CD14-positive monocyte (primary cell): ENCODE results near the gene CNTN5. TPM values are rescaled to one million over a fixed set of nuclear protein-coding genes. Genes with fewer than 3 reads are reported as not detected.

ENCODE experiments used
- DNase-seq, 3 donors: peaks; one replicate each; pipeline ENCODE4 v3.0.0-alpha.2; 2011 to 2022
- H2AFZ ChIP-seq: 2 replicates; pipeline ENCODE4 v1.6.0; 2012; ENCODE audit warnings: mild to moderate bottlenecking, low read depth, low read length, inconsistent platforms; ENCODE audit not compliant: insufficient read depth, poor library complexity, severe bottlenecking
- H3K27ac ChIP-seq, 2 donors: 1 replicate in 1 of 2; 2 replicates in 1 of 2; pipeline ENCODE4 v1.5.1; 2012 to 2013; ENCODE audit warnings: low read length in 2 of 2, control low read depth in 1 of 2, inconsistent platforms in 1 of 2, low read depth in 1 of 2, mild to moderate bottlenecking in 1 of 2
- H3K27me3 ChIP-seq, 2 donors: one replicate each; pipeline versions ENCODE4 v1.6.0 to v1.6.1; 2011 to 2013; ENCODE audit warnings: low read length in 2 of 2; ENCODE audit not compliant: control insufficient read depth in 2 of 2, insufficient read depth in 2 of 2
- H3K36me3 ChIP-seq, 2 donors: replicated peaks in 1 of 2; 1 replicate in 1 of 2; 2 replicates in 1 of 2; pipeline versions ENCODE4 v1.5.1 to v1.6.1; 2012 to 2013; ENCODE audit warnings: low read length in 2 of 2, control low read depth in 1 of 2, inconsistent platforms in 1 of 2, mild to moderate bottlenecking in 1 of 2; ENCODE audit not compliant: insufficient read depth in 2 of 2, control insufficient read depth in 1 of 2
- H3K4me1 ChIP-seq, 2 donors: 1 replicate in 1 of 2; 2 replicates in 1 of 2; pipeline versions ENCODE4 v1.5.1 to v1.6.1; 2012 to 2013; ENCODE audit warnings: low read length in 2 of 2, control low read depth in 1 of 2, inconsistent platforms in 1 of 2, mild to moderate bottlenecking in 1 of 2, moderate library complexity in 1 of 2; ENCODE audit not compliant: insufficient read depth in 2 of 2, control insufficient read depth in 1 of 2
- H3K4me2 ChIP-seq: replicated peaks from 2 replicates; pipeline ENCODE3; 2012; ENCODE audit warnings: low read length, moderate library complexity, mild to moderate bottlenecking; ENCODE audit not compliant: poor library complexity, severe bottlenecking; ENCODE audit errors: extremely low read depth
- H3K4me3 ChIP-seq, 3 experiments: fragments of 200-600 bp in 1 of 3; sonication (generic) in 1 of 3; replicated peaks in 1 of 3; 1 replicate in 2 of 3; 2 replicates in 1 of 3; pipeline ENCODE4 v1.5.1; 2011 to 2013; ENCODE audit warnings: low read length in 3 of 3, mild to moderate bottlenecking in 3 of 3, control low read depth in 2 of 3, low read depth in 2 of 3, inconsistent platforms in 1 of 3, moderate library complexity in 1 of 3
- H3K79me2 ChIP-seq: 2 replicates; pipeline ENCODE4 v1.6.0; 2012; ENCODE audit warnings: mild to moderate bottlenecking, control low read depth, inconsistent platforms, low read length, moderate library complexity; ENCODE audit not compliant: insufficient read depth
- H3K9ac ChIP-seq: 2 replicates; pipeline ENCODE4 v1.6.0; 2017; ENCODE audit warnings: low read length, mild to moderate bottlenecking; ENCODE audit not compliant: insufficient read depth, poor library complexity, severe bottlenecking
- H3K9me3 ChIP-seq, 2 donors: replicated peaks in 1 of 2; 1 replicate in 1 of 2; 2 replicates in 1 of 2; pipeline versions ENCODE4 v1.5.1 to v1.6.1; 2012 to 2013; ENCODE audit warnings: low read length in 2 of 2, control low read depth in 1 of 2; ENCODE audit not compliant: control insufficient read depth in 1 of 2, insufficient read depth in 1 of 2
- H4K20me1 ChIP-seq: 2 replicates; pipeline ENCODE4 v1.6.0; 2012; ENCODE audit warnings: mild to moderate bottlenecking, low read length, control low read depth, moderate library complexity; ENCODE audit not compliant: insufficient read depth
- H3K27ac Mint-ChIP-seq, 7 donors: one replicate each; pipeline ENCODE4 v1.8.0; 2020; ENCODE audit warnings: mild to moderate bottlenecking in 7 of 7, mixed read lengths in 7 of 7, moderate library complexity in 6 of 7, inconsistent platforms in 2 of 7
- H3K27me3 Mint-ChIP-seq, 3 donors: one replicate each; pipeline ENCODE4 v1.8.0; 2021 to 2022; ENCODE audit warnings: low read depth in 3 of 3, mild to moderate bottlenecking in 3 of 3, mixed read lengths in 3 of 3, moderate library complexity in 3 of 3, inconsistent platforms in 1 of 3
- H3K36me3 Mint-ChIP-seq, 2 donors: one replicate each; pipeline ENCODE4 v1.8.0; 2020; ENCODE audit warnings: mixed read lengths in 2 of 2, inconsistent platforms in 1 of 2, mild to moderate bottlenecking in 1 of 2
- H3K4me1 Mint-ChIP-seq: one replicate; pipeline ENCODE4 v1.8.0; 2020; ENCODE audit warnings: mild to moderate bottlenecking, mixed read lengths
- H3K4me3 Mint-ChIP-seq, 2 donors: one replicate each; pipeline ENCODE4 v1.8.0; 2020; ENCODE audit warnings: mild to moderate bottlenecking in 2 of 2, mixed read lengths in 2 of 2, moderate library complexity in 1 of 2
- H3K9me3 Mint-ChIP-seq, 7 donors: one replicate each; pipeline ENCODE4 v1.8.0; 2020 to 2022; ENCODE audit warnings: mixed read lengths in 7 of 7, mild to moderate bottlenecking in 6 of 7, moderate library complexity in 6 of 7, inconsistent platforms in 2 of 7
- WGBS: methylation state at CpG from one replicate; pipeline ENCODE4 v1.1.5; 2013; ENCODE audit warnings: missing lambda C conversion rate; ENCODE audit not compliant: insufficient coverage; 5-methylcytosine and 5-hydroxymethylcytosine counted together
- intact Hi-C, 2 donors: fragments of 100-400 bp; cut with micrococcal nuclease; formaldehyde crosslinking; loops; one replicate each; pipeline versions ENCODE4 v1.15.0 to v1.15.1; 2023
- polyA plus RNA-seq, 3 donors: library from polyadenylated mRNA; depleted of rRNA in 1 of 3; unstranded in 2 of 3; stranded (reverse) in 1 of 3; fragments of 300-500 nt in 2 of 3; fragments of >200 nt in 1 of 3; fragmentation: Illumina TruSeq in 2 of 3; gene quantifications; 1 replicate in 2 of 3; 2 replicates in 1 of 3; pipeline ENCODE4 v1.2.3, GENCODE V29; 2012 to 2021
- TF ChIP-seq, protein P1 (sequence below): fragments of 200-600 bp; IDR thresholded peaks from one replicate; pipeline ENCODE4 v1.8.0; 2022; ENCODE audit warnings: antibody characterized with exemption, mild to moderate bottlenecking

CNTN5 gene
- polyA plus RNA-seq, 3 donors = not detected

GRCh38 chr11:100177651-100178050 lies 1156.9 kb downstream of the CNTN5 start:
- no CpG with 5 or more reads among the region's 5 CpGs for WGBS
- no peak overlapping the region for H3K27ac ChIP-seq
- Mint-ChIP-seq H3K4me1 (no peaks in the 10 kb centered on the region), H3K27me3 (peaks cover 0 to 2% (median 0%) of the 10 kb centered on the region in 3 donors), H3K27ac (no peak overlapping the region), H3K36me3 (no peaks in the 10 kb centered on the region), H3K4me3 (no peak overlapping the region), H3K9me3 (peaks cover 0 to 4% (median 3%) of the 10 kb centered on the region in 7 donors)
- H3K4me2 ChIP-seq = no peak overlapping the region
- no peaks in the 10 kb centered on the region for H3K27me3 ChIP-seq
- no peaks in the 10 kb centered on the region for H3K36me3 ChIP-seq
- no peak overlapping the region for H3K4me3 ChIP-seq
- H2AFZ ChIP-seq = no peak overlapping the region
- no peak for DNase-seq
- H3K4me1 ChIP-seq = no peaks in the 10 kb centered on the region
- H3K9me3 ChIP-seq = peaks cover 0 to 2% of the 10 kb centered on the region in 2 donors
- intact Hi-C loops = no loop called here
- H3K9ac ChIP-seq = no peak overlapping the region
- TF ChIP-seq, protein P1, sequence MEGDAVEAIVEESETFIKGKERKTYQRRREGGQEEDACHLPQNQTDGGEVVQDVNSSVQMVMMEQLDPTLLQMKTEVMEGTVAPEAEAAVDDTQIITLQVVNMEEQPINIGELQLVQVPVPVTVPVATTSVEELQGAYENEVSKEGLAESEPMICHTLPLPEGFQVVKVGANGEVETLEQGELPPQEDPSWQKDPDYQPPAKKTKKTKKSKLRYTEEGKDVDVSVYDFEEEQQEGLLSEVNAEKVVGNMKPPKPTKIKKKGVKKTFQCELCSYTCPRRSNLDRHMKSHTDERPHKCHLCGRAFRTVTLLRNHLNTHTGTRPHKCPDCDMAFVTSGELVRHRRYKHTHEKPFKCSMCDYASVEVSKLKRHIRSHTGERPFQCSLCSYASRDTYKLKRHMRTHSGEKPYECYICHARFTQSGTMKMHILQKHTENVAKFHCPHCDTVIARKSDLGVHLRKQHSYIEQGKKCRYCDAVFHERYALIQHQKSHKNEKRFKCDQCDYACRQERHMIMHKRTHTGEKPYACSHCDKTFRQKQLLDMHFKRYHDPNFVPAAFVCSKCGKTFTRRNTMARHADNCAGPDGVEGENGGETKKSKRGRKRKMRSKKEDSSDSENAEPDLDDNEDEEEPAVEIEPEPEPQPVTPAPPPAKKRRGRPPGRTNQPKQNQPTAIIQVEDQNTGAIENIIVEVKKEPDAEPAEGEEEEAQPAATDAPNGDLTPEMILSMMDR = no peak
- H4K20me1 ChIP-seq = no peaks in the 10 kb centered on the region
- H3K79me2 ChIP-seq = no peaks in the 10 kb centered on the region

DNA sequence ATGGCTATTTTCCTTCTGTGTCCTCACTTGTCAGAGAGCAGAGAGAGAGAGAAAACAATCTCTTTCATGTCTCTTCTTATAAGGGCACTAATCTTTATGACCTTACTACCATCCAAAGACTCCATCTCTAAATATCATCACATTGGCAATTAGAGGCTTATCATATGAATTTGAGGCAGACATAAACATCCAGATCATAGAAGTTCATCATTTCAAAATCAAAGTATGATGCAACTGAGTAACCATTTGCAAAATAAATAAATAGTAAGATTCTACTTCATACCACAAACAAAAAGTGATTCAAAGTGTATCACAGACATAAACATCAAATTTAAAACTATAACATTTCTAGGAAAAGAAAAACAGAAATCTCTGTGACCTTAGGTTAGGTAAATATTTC lies 1161.6 kb downstream of the CNTN5 start:
- Mint-ChIP-seq H3K36me3 (no peaks in the 10 kb centered on the region), H3K4me3 (no peak overlapping the region), H3K9me3 (peaks cover 2 to 16% (median 3%) of the 10 kb centered on the region in 7 donors), H3K27me3 (no peaks in the 10 kb centered on the region), H3K4me1 (no peaks in the 10 kb centered on the region), H3K27ac (no peak overlapping the region)
- TF ChIP-seq, protein P1 = no peak
- Histone ChIP-seq H3K79me2 (no peaks in the 10 kb centered on the region), H3K36me3 (no peaks in the 10 kb centered on the region), H3K27me3 (no peaks in the 10 kb centered on the region), H3K4me3 (no peak overlapping the region), H3K27ac (no peak overlapping the region), H3K9ac (no peak overlapping the region), H2AFZ (no peak overlapping the region), H4K20me1 (no peaks in the 10 kb centered on the region), H3K9me3 (peaks cover 10 to 12% of the 10 kb centered on the region in 2 donors), H3K4me1 (no peaks in the 10 kb centered on the region), H3K4me2 (no peak overlapping the region)
- intact Hi-C loops = no loop called here
- DNase-seq = no peak
